Peyer's patch (tissue), 4 donors: ENCODE data around the gene MBNL3. TPM values are rescaled to one million over a fixed set of nuclear protein-coding genes. Genes with fewer than 3 reads are reported as not detected.

Experiments
- DNase-seq, 3 donors: peaks; one replicate each; pipeline ENCODE4 v3.0.0-alpha.2; 2017 to 2019
- H3K27ac ChIP-seq, 4 donors: fragments of 200-600 bp; sonication (generic); one replicate each; pipeline ENCODE4 v1.5.1; 2016 to 2019
- H3K27me3 ChIP-seq, 2 donors: fragments of 200-600 bp; sonication (generic); one replicate each; pipeline ENCODE4 v1.5.1; 2019
- H3K36me3 ChIP-seq, 3 donors: fragments of 200-600 bp; sonication (generic); one replicate each; pipeline ENCODE4 v1.5.1; 2016 to 2019
- H3K4me1 ChIP-seq, 4 donors: fragments of 200-600 bp; sonication (generic); one replicate each; pipeline ENCODE4 v1.5.1; 2016 to 2019
- H3K4me3 ChIP-seq, 4 donors: fragments of 200-600 bp; sonication (generic); 1 replicate in 3 of 4; 2 replicates in 1 of 4; pipeline ENCODE4 v1.5.1; 2016 to 2019; ENCODE audit warnings: mild to moderate bottlenecking in 1 of 4
- H3K9me3 ChIP-seq, 4 donors: fragments of 200-600 bp; sonication (generic); one replicate each; pipeline ENCODE4 v1.5.1; 2016 to 2019; ENCODE audit warnings: mild to moderate bottlenecking in 1 of 4
- POLR2A ChIP-seq, 2 donors: fragments of 450-650 bp; IDR thresholded peaks; one replicate each; pipeline ENCODE4 v1.5.1; 2017; ENCODE audit warnings: antibody characterized with exemption in 2 of 2, mild to moderate bottlenecking in 2 of 2, moderate library complexity in 2 of 2
- total RNA-seq, 4 donors: library from RNA; depleted of rRNA; stranded (reverse); fragments of >200 nt; gene quantifications; one replicate each; pipeline ENCODE4 v1.1.0, GENCODE V29; 2016
- TF ChIP-seq, protein P1 (sequence below), 6 experiments: fragments of 450-650 bp in 4 of 6; fragments of 200-600 bp in 2 of 6; sonication (generic) in 1 of 6; IDR thresholded peaks; one replicate each; pipeline ENCODE4 v1.5.1; 2017 to 2019; ENCODE audit warnings: antibody characterized with exemption in 6 of 6, mild to moderate bottlenecking in 3 of 6, moderate library complexity in 1 of 6

MBNL3 gene
- total RNA-seq, 4 donors from 2014 or later, result 19.8 to 27.9 (median 24.1) TPM

DNA sequence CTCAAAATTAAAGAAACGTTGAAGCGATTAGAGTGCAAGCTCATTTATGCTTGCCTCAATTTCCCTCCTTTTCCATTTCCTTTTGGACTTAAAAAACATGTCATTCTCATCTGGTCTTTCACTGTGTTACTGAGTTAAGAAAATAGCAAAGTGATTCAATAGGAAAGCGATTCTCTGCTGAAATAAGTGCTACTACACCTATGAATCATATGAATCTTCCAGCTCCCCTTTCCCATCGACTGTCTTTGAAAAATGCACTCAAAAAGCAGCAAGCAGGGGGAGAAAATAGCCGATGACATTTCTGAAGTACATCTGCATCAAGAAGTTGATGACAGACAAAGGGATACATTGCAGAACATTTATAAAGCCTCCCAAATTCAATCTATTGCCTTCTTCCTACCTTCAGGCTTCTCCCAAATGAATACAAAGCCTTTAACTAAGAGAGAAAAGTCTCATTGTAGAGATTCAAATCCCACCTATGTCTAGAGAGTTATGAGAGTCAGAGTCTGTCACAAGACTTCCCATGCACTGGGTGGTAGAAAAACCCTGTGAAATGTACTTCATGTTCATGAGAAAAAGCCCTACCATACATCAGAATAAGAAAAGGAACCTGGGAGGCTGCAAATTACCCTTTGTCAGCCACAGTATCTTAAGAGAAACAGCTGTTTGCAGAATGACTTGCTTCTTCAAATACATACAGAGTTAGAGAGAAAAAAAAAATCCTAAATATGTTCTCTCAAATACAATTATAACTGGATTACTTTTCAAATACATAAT is 78.9 kb downstream of the MBNL3 start:
- no peak overlapping the region for H3K4me3 ChIP-seq
- H3K27ac ChIP-seq, result no peak overlapping the region
- DNase-seq, result no peak
- no peaks in the 10 kb centered on the region for H3K27me3 ChIP-seq
- no peaks in the 10 kb centered on the region for H3K36me3 ChIP-seq
- no peak for TF ChIP-seq POLR2A (IDR thresholded peaks at IDR 0.05)
- TF ChIP-seq, protein P1, sequence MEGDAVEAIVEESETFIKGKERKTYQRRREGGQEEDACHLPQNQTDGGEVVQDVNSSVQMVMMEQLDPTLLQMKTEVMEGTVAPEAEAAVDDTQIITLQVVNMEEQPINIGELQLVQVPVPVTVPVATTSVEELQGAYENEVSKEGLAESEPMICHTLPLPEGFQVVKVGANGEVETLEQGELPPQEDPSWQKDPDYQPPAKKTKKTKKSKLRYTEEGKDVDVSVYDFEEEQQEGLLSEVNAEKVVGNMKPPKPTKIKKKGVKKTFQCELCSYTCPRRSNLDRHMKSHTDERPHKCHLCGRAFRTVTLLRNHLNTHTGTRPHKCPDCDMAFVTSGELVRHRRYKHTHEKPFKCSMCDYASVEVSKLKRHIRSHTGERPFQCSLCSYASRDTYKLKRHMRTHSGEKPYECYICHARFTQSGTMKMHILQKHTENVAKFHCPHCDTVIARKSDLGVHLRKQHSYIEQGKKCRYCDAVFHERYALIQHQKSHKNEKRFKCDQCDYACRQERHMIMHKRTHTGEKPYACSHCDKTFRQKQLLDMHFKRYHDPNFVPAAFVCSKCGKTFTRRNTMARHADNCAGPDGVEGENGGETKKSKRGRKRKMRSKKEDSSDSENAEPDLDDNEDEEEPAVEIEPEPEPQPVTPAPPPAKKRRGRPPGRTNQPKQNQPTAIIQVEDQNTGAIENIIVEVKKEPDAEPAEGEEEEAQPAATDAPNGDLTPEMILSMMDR (IDR thresholded peaks at IDR 0.05), result no peak
- H3K4me1 ChIP-seq, result no peaks in the 10 kb centered on the region
- no peaks in the 10 kb centered on the region for H3K9me3 ChIP-seq

DNA sequence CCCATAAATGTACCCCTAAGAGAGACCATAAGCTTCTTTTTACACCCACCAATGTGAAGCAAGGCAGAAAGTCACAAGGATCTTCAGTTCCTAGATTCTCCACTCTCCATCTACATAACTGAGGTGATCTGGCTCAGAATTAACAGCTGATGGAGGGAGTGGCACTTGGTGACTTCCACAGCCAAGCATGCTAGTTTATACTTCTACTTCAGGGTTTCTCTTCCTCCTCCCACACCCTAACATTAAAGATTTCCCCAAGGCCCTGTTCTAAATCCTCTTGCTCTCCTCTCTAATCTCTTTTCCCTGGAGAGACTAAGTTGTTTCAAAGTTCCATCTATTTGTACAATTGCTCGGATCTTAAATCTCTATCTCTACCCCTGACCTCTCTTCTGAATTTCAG is 81.1 kb downstream of the MBNL3 start:
- no peak overlapping the region for H3K4me3 ChIP-seq

DNA sequence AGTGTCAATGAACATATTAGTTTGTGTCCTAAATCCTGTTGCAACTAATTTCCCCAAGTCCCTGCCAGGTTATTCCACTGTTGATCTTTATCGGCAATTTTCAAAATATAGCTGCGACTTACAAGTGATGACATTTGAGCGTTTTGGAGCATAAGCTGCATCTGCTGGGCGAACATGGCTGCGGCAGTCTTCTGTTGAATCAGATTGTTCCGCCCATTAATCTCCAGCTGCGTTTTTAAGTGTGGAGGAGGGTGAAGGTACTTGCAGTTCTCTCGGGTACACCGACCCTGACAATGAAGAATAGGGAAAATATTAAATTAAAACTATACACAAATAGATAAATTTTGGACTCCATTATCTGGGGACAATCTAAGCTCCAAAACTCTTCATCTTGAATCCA is 82.7 kb downstream of the MBNL3 start:
- Histone ChIP-seq H3K27ac (no peak overlapping the region), H3K36me3 (no peaks in the 10 kb centered on the region), H3K9me3 (no peaks in the 10 kb centered on the region), H3K4me1 (no peaks in the 10 kb centered on the region), H3K4me3 (no peak overlapping the region), H3K27me3 (no peaks in the 10 kb centered on the region)
- TF ChIP-seq, protein P1 (IDR thresholded peaks at IDR 0.05), result no peak
- no peak for TF ChIP-seq POLR2A (IDR thresholded peaks at IDR 0.05)
- DNase-seq, result no peak

More for the DNA sequence above, 81.1 kb downstream of the MBNL3 start:
- H3K36me3 ChIP-seq, result no peaks in the 10 kb centered on the region
- DNase-seq, result no peak
- TF ChIP-seq, protein P1 (IDR thresholded peaks at IDR 0.05), result no peak
- no peak for TF ChIP-seq POLR2A (IDR thresholded peaks at IDR 0.05)
- no peaks in the 10 kb centered on the region for H3K27me3 ChIP-seq
- H3K9me3 ChIP-seq, result no peaks in the 10 kb centered on the region
- H3K27ac ChIP-seq, result no peak overlapping the region
- H3K4me1 ChIP-seq, result no peaks in the 10 kb centered on the region

DNA sequence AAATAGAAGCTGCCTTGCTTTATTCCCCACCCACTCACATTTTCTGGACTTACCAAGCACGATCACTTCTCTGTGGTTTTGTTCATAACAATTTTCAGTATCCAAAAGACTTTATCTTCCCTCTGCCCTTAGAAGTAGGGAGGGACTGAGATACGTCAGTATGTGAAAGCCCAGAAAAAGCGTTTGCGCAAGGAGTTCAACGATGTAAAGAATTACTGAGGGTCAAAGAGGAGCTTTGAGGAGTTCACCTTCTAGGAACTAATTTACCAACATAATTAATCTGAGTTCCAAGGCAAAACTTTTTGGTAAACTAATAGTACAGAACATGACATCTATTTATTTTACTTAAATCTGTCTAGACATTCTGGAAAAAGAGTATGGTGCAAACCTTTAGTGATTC is 84.6 kb downstream of the MBNL3 start:
- TF ChIP-seq, protein P1 (IDR thresholded peaks at IDR 0.05), result no peak
- TF ChIP-seq POLR2A (IDR thresholded peaks at IDR 0.05), result no peak
- Histone ChIP-seq H3K36me3 (no peaks in the 10 kb centered on the region), H3K4me3 (no peak overlapping the region), H3K27ac (no peak overlapping the region), H3K27me3 (no peaks in the 10 kb centered on the region), H3K4me1 (no peaks in the 10 kb centered on the region), H3K9me3 (no peaks in the 10 kb centered on the region)
- DNase-seq, result no peak

DNA sequence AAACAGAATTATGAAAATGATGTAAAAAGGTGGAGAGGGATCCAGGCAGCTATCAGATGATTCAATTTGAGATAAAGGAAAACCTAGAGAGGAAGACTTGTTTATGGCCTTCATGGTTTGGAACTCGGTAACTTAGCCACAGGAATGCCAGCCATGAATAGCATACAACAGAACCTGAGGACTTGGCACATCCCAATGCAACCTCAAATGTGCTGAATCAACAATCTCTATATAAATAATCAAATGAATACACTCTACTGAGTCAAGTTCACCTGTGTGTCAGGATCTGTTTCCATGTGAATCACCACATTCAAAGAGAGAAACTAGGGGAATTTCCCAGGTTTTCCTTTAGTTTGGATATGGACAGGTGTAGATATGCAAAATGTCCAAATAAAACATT is 86.9 kb downstream of the MBNL3 start:
- Histone ChIP-seq H3K36me3 (no peaks in the 10 kb centered on the region), H3K4me3 (no peak overlapping the region), H3K9me3 (no peaks in the 10 kb centered on the region), H3K27me3 (no peaks in the 10 kb centered on the region), H3K27ac (no peak overlapping the region), H3K4me1 (no peaks in the 10 kb centered on the region)
- no peak for TF ChIP-seq POLR2A (IDR thresholded peaks at IDR 0.05)
- TF ChIP-seq, protein P1 (IDR thresholded peaks at IDR 0.05), result no peak
- no peak for DNase-seq
